Upper lobe of left lung (tissue), 6 donors: Measurements from ENCODE around the gene SLC25A11. TPM values are rescaled to one million over a fixed set of nuclear protein-coding genes. Genes with fewer than 3 reads are reported as not detected.

Experiments
- ATAC-seq, 2 donors: fragments of 200-7000 bp; cut with Tn5 transposase; one replicate each; pipeline ENCODE4 v1.9.1; 2022; ENCODE audit warnings: mild to moderate bottlenecking in 2 of 2, moderate library complexity in 2 of 2; ENCODE audit not compliant: low FRiP score in 2 of 2
- DNase-seq, 2 donors: peaks; one replicate each; pipeline ENCODE4 v3.0.0-alpha.2; 2019 to 2020
- H3K27ac ChIP-seq, 4 donors: fragments of 200-600 bp; sonication (generic); one replicate each; pipeline ENCODE4 v1.5.1; 2016 to 2019
- H3K27me3 ChIP-seq, 4 donors: fragments of 200-600 bp; sonication (generic); one replicate each; pipeline ENCODE4 v1.5.1; 2017 to 2019
- H3K36me3 ChIP-seq, 4 donors: fragments of 200-600 bp; sonication (generic); one replicate each; pipeline ENCODE4 v1.5.1; 2016 to 2019
- H3K4me1 ChIP-seq, 4 donors: fragments of 200-600 bp; sonication (generic); one replicate each; pipeline ENCODE4 v1.5.1; 2018 to 2019
- H3K4me3 ChIP-seq, 4 donors: fragments of 200-600 bp; sonication (generic); one replicate each; pipeline ENCODE4 v1.5.1; 2017 to 2019; ENCODE audit warnings: mild to moderate bottlenecking in 2 of 4, moderate library complexity in 1 of 4
- H3K9me3 ChIP-seq, 4 donors: fragments of 200-600 bp; sonication (generic); one replicate each; pipeline ENCODE4 v1.5.1; 2018 to 2019
- EP300 ChIP-seq, 4 donors: sonication (generic); formaldehyde crosslinking; IDR thresholded peaks; one replicate each; pipeline ENCODE4 v1.5.1; 2017; ENCODE audit warnings: antibody characterized with exemption in 4 of 4, control low read depth in 2 of 4
- POLR2A ChIP-seq, 4 donors: fragments of 450-650 bp; IDR thresholded peaks; one replicate each; pipeline ENCODE4 v1.5.1; 2016 to 2017; ENCODE audit warnings: antibody characterized with exemption in 4 of 4, mild to moderate bottlenecking in 2 of 4
- POLR2AphosphoS5 ChIP-seq, 2 donors: sonication (generic); formaldehyde crosslinking; IDR thresholded peaks; one replicate each; pipeline ENCODE4 v1.5.1; 2017; ENCODE audit warnings: antibody characterized with exemption in 2 of 2
- WGBS, 2 donors: methylation state at CpG; one replicate each; pipeline ENCODE4 v1.1.5; 2017 to 2018; 5-methylcytosine and 5-hydroxymethylcytosine counted together
- total RNA-seq, 6 donors: library from RNA; depleted of rRNA in 4 of 6; stranded (reverse); fragments of >200 nt in 4 of 6; gene quantifications; one replicate each; pipeline versions ENCODE4 v1.1.0 to v1.2.1, GENCODE V29; 2016 to 2021
- TF ChIP-seq, protein P1 (sequence below), 6 experiments: fragments of 450-650 bp in 4 of 6; fragments of 200-600 bp in 2 of 6; sonication (generic) in 2 of 6; IDR thresholded peaks; one replicate each; pipeline ENCODE4 v1.5.1; 2016 to 2019; ENCODE audit warnings: antibody characterized with exemption in 6 of 6
- donor health status: DM: no; HTN: no; CAD: no; lungs with moderate emphysema.
- donor health status: DM: no; HTN: yes; CAD: no; lungs with severe emphysema.

SLC25A11 gene
- total RNA-seq, 6 donors from 2014 or later = 37.5 to 69.2 (median 47.9) TPM

- TF ChIP-seq POLR2AphosphoS5 (IDR thresholded peaks at IDR 0.05) = no peak
- no peak for TF ChIP-seq POLR2A (IDR thresholded peaks at IDR 0.05)
- TF ChIP-seq, protein P1, sequence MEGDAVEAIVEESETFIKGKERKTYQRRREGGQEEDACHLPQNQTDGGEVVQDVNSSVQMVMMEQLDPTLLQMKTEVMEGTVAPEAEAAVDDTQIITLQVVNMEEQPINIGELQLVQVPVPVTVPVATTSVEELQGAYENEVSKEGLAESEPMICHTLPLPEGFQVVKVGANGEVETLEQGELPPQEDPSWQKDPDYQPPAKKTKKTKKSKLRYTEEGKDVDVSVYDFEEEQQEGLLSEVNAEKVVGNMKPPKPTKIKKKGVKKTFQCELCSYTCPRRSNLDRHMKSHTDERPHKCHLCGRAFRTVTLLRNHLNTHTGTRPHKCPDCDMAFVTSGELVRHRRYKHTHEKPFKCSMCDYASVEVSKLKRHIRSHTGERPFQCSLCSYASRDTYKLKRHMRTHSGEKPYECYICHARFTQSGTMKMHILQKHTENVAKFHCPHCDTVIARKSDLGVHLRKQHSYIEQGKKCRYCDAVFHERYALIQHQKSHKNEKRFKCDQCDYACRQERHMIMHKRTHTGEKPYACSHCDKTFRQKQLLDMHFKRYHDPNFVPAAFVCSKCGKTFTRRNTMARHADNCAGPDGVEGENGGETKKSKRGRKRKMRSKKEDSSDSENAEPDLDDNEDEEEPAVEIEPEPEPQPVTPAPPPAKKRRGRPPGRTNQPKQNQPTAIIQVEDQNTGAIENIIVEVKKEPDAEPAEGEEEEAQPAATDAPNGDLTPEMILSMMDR (IDR thresholded peaks at IDR 0.05) = no peak
- no peak for TF ChIP-seq EP300 (IDR thresholded peaks at IDR 0.05)
- peak in 1 of 2 donors; percentile 89 for DNase-seq
- Histone ChIP-seq H3K4me1 (peaks cover 9 to 46% (median 29%) of the 10 kb centered on the region in 4 donors), H3K4me3 (peak overlapping the region in 3 of 4 donors; percentile 41 to 61 (median 52)), H3K36me3 (peaks cover 9 to 38% (median 37%) of the 10 kb centered on the region in 4 donors), H3K27me3 (peaks cover 0 to 9% (median 0%) of the 10 kb centered on the region in 4 donors), H3K9me3 (no peaks in the 10 kb centered on the region), H3K27ac (peak overlapping the region in 1 of 4 donors; percentile 31)
- WGBS, 2 donors = 52% methylated on average over 23 of the region's 34 CpGs; no CpG with 5 or more reads in 1 of the 2 donors
- ATAC-seq = no peak
These were observed 40.9 kb downstream of the SLC25A11 start for GRCh38 chr17:4898927-4899326.

DNA sequence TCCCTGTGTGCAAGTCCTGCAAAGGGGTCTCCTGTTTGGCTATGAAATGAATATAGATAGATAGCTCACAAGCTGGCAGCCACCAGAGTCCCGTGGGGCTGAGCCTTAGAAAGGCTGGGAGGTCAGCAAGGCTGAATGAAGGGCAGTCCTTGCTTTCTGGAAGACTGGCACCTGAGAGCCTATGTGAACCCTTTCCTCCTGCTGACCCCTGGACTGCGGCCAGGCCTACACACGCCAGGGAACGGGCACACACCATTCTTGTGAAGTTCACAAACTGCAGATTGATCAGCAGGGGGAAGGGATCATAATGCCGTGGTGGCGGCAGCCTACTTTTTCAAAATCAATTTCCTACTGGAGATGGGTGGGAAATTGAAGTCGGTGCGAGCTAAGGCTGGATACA, 41.5 kb downstream of the SLC25A11 start:
- Histone ChIP-seq H3K27me3 (peaks cover 0 to 9% (median 0%) of the 10 kb centered on the region in 4 donors), H3K36me3 (peaks cover 12 to 44% (median 42%) of the 10 kb centered on the region in 4 donors), H3K4me3 (peak overlapping the region in 1 of 4 donors; percentile 52), H3K4me1 (peaks cover 7 to 41% (median 27%) of the 10 kb centered on the region in 4 donors), H3K27ac (no peak overlapping the region), H3K9me3 (no peaks in the 10 kb centered on the region)
- TF ChIP-seq EP300 (IDR thresholded peaks at IDR 0.05) (no peak), POLR2A (IDR thresholded peaks at IDR 0.05) (no peak), POLR2AphosphoS5 (IDR thresholded peaks at IDR 0.05) (no peak)
- TF ChIP-seq, protein P1 (IDR thresholded peaks at IDR 0.05) = no peak
- no peak for ATAC-seq
- WGBS, 2 donors = 93 to 94% methylated on average over 7 to 8 of the region's 8 CpGs
- DNase-seq = peak in 1 of 2 donors; percentile 39

GRCh38 chr17:4897785-4898184, 42.1 kb downstream of the SLC25A11 start:
- ATAC-seq (no peak), DNase-seq (no peak)
- Histone ChIP-seq H3K27ac (no peak overlapping the region), H3K27me3 (peaks cover 0 to 9% (median 0%) of the 10 kb centered on the region in 4 donors), H3K9me3 (no peaks in the 10 kb centered on the region), H3K36me3 (peaks cover 12 to 49% (median 48%) of the 10 kb centered on the region in 4 donors), H3K4me1 (peaks cover 2 to 35% (median 21%) of the 10 kb centered on the region in 4 donors), H3K4me3 (no peak overlapping the region)
- WGBS, 2 donors = 64 to 85% methylated on average over 5 of the region's 5 CpGs
- TF ChIP-seq EP300 (IDR thresholded peaks at IDR 0.05) = no peak
- TF ChIP-seq POLR2A (IDR thresholded peaks at IDR 0.05) = no peak
- TF ChIP-seq, protein P1 (IDR thresholded peaks at IDR 0.05) = no peak
- TF ChIP-seq POLR2AphosphoS5 (IDR thresholded peaks at IDR 0.05) = no peak

DNA sequence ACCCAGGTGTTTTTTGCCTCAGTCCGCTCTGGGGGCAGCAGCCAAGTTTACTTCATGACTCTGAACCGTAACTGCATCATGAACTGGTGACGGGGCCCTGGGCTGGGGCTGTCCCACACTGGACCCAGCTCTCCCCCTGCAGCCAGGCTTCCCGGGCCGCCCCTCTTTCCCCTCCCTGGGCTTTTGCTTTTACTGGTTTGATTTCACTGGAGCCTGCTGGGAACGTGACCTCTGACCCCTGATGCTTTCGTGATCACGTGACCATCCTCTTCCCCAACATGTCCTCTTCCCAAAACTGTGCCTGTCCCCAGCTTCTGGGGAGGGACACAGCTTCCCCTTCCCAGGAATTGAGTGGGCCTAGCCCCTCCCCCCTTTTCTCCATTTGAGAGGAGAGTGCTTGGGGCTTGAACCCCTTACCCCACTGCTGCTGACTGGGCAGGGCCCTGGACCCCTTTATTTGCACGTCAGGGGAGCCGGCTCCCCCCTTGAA, 42.6 kb downstream of the SLC25A11 start:
- Histone ChIP-seq H3K27ac (no peak overlapping the region), H3K9me3 (no peaks in the 10 kb centered on the region), H3K4me1 (peaks cover 0 to 33% (median 18%) of the 10 kb centered on the region in 4 donors), H3K27me3 (peaks cover 0 to 9% (median 0%) of the 10 kb centered on the region in 4 donors), H3K4me3 (no peak overlapping the region), H3K36me3 (peaks cover 13 to 55% (median 53%) of the 10 kb centered on the region in 4 donors)
- WGBS, 2 donors = 89 to 94% methylated on average over 7 to 10 of the region's 10 CpGs
- DNase-seq (peak in 1 of 2 donors; percentile 47), ATAC-seq (no peak)
- TF ChIP-seq POLR2AphosphoS5 (IDR thresholded peaks at IDR 0.05) = no peak

DNA sequence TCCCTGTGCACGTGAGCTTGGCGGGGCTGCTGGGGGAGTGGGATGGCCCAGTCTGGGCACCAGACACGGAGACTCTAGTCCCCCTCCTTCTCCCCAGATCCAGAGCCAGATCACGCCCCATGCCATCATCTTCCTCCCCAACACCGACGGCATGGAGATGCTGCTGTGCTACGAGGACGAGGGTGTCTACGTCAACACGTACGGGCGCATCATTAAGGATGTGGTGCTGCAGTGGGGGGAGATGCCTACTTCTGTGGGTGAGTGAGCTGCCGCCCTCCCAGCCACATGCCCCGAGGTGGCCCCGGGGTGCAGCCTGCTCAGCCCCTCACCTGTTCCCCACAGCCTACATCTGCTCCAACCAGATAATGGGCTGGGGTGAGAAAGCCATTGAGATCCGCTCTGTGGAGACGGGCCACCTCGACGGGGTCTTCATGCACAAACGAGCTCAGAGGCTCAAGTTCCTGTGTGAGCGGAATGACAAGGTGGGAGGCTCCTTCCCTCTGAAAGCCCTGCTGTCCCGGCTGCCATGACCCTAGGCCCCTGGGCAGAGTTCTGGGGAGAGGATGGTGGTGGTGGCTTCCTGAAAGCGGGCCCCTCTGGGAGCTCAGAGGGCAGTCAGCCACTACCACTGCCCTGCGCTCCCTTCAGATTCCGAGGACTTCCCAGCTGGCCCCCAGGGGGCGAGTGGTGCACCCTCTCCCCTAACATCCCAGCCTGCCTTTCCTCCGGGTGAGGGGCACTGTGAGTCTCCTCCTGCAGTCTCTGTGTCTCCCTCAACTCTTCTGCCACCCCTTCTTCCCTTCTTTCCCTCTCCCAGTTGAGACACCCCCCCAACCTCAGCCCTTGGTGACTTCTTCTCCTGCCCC, 43.3 kb downstream of the SLC25A11 start:
- peaks cover 15 to 62% (median 58%) of the 10 kb centered on the region in 4 donors for H3K36me3 ChIP-seq
- H3K4me1 ChIP-seq = peaks cover 0 to 26% (median 18%) of the 10 kb centered on the region in 4 donors
- no peaks in the 10 kb centered on the region for H3K9me3 ChIP-seq
- ATAC-seq = no peak
- 91% methylated on average over 19 to 27 of the region's 27 CpGs for WGBS, 2 donors
- H3K4me3 ChIP-seq = no peak overlapping the region
- DNase-seq = peak in 1 of 2 donors; percentile 58
- no peak overlapping the region for H3K27ac ChIP-seq
- H3K27me3 ChIP-seq = peaks cover 0 to 9% (median 0%) of the 10 kb centered on the region in 4 donors
- TF ChIP-seq POLR2AphosphoS5 (IDR thresholded peaks at IDR 0.05) (no peak), POLR2A (IDR thresholded peaks at IDR 0.05) (no peak), EP300 (IDR thresholded peaks at IDR 0.05) (no peak)
- TF ChIP-seq, protein P1 (IDR thresholded peaks at IDR 0.05) = no peak
